Erythroblast (primary cell): ENCODE results near the gene CANT1.

ENCODE experiments used
- GATA1 ChIP-seq: IDR thresholded peaks from 2 replicates; pipeline ENCODE4 v1.6.1; 2011; ENCODE audit warnings: low read depth, mild to moderate bottlenecking, control low read depth, low read length, moderate library complexity
- POLR2A ChIP-seq: IDR thresholded peaks from 2 replicates; pipeline ENCODE4 v1.6.1; 2011; ENCODE audit warnings: mild to moderate bottlenecking, low read length

- no peak for TF ChIP-seq POLR2A
- no peak for TF ChIP-seq GATA1
Observed at GRCh38 chr17:79027925-79028491, 18.4 kb upstream of the CANT1 start.
